ENCODE results near the gene TAL1. TPM values are rescaled to one million over a fixed set of nuclear protein-coding genes. Genes with fewer than 3 reads are reported as not detected.

Gene TAL1
- total RNA-seq, result 17.2 TPM

DNA sequence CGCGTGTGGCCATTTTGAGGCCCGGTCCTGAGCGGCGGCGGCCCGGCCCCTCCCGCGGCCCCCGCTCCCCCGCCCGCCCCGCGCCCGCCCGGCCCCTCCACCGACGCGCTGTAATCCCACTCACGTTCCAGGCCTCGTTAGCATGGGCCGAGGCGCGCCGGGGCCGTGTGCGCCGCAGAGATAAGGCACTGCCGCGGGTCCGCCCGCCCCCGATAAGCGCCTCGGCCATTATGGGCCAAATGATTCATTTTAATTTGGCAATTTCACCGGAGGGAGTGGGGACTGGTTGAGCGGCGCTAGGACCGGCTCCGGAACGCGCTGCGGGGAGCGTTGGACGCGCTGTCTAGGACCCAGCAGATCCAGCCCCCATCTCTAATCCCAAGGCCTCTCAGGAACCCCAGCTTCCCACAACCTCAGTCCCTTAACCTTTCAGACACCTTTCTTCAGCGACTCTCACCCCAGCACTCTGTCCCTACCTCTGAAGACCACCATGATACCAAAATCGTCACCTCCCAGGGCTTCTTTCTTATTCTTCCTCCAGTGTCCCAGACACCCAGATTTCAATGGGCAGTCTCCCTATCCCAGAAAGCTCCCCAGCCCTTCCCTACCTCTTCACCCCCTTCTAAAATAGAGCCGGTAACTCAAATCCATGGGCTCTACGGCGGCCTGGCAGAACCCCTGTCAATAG, at the start of gene TAL1:
TSS of gene TAL1 (minus strand) at position 39 of the 688 bp plus-strand sequence. CDS start 6,337 bp downstream, outside the sequence.

DNA sequence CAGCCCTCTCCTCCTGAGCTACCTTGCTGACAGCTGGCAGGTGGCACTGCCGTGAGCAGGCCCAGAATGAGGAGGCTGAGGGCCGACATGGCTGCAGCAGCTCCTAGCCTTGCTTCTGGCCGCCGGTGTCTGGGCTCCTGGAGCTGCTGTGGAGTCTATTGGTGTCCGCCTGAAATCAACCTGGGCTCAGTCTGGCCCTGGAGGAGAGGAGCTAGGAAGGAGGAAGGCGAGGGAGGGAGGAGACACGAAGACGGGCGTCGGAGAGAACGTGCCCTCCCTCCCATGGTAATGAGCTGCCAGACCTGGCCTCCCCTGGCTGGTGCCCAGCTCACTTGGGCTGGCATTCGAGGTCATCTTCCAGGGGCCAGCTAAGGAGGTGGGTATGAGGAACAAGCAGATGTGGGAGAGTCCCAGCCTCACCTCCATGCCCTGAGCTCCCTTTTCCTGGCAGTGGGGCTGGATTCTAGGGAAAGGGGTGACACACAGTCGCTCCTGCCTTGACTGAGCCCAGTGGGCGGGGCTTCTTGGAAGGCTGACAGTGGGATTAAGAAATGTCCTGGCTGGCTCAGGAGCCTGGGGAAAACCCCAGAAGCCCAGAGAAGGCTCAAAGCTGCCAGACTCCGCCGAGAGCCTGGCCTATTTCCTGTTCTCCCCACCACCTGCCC, 42.0 kb downstream of the TAL1 start, which contains the start of gene PDZK1IP1:
TSS of gene PDZK1IP1 (minus strand) at position 193 of the 665 bp plus-strand sequence. CDS start at position 89, 104 bp downstream.

Other genes starting within 250 kb of the TAL1 start
- gene CYP4X1, start 208.6 kb downstream of the TAL1 start, total RNA-seq, result 7.4 TPM
- 0.93 TPM for gene CYP4Z1, start 165.0 kb downstream of the TAL1 start, total RNA-seq
- gene CYP4A22, start 94.8 kb downstream of the TAL1 start, total RNA-seq, result 0.47 TPM
- 28.4 TPM for gene PDZK1IP1, start 42.2 kb downstream of the TAL1 start, total RNA-seq
- 6.6 TPM for gene STIL, start 81.9 kb upstream of the TAL1 start, total RNA-seq
- 40.3 TPM for gene CMPK1, start 101.6 kb upstream of the TAL1 start, total RNA-seq
- not detected for gene FOXE3, start 184.1 kb upstream of the TAL1 start, total RNA-seq
- gene FOXD2, start 205.8 kb upstream of the TAL1 start, total RNA-seq, result 6.4 TPM